Embryonic facial prominence (tissue), 1 donor: Measurements from ENCODE around the gene TIMM22.

ENCODE experiments used
- DNase-seq: peaks from one replicate; pipeline ENCODE4 v3.0.0-alpha.2; 2016; ENCODE audit errors: extremely low spot score

The TIMM22 gene

DNA sequence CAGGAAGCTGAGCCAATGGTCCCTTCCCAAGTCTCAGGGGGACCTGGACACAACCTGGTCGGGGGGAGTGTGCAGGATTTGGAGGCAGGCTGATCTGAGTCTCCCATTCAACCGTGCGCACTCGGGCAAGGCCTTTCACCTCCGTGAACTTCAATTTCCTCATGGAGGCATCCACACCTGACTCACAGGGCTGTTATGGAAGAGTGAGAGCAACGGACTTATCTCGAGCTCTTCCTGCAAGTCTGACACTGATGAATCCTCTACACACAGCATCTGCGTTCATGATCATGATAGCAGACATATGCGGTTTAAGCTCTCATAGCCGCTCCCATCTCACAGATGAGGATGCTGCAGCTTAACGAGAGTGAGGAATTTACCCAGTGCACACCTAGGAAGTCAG lies 21.6 kb downstream of the TIMM22 start:
- DNase-seq = no peak

DNA sequence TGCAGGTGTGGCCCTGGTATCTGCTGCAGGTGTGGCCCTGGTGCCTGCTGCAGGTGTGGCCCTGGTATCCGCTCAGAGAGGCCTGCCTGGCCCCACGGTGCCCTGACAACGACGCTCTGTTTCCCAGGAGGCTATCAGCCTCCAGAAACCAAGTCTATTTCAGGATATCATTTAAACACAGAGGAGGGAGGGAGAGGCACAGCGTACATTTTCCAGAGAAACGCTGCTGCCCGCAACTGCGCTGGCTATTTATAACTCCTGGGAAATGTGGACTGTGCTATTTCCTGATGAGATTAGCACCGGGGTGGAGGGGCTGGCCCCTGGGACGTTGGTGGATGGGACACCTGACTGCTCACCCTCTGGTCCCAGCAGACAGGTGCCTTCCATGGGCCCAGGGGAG lies 22.5 kb downstream of the TIMM22 start:
- no peak for DNase-seq

DNA sequence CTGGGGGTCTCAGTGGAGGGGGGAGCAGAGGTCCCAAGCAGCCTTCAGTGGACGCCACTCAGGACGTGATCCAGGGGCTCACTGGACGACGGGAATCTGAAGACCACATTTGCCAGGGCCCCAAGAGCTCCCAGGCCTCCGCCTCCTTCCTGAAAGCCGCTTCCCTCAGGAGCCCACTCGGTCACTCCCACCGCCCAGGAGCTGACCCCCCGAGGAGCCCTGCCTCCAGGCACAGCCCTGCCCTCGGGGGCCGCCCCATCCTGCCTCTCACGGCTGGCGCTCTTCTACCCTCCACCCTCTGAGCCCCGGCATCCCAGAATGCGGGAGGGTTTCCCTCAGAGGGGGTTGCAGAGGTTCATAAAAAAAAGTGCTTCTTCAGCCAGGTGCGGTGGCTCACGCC lies 24.2 kb downstream of the TIMM22 start:
- DNase-seq = no peak

DNA sequence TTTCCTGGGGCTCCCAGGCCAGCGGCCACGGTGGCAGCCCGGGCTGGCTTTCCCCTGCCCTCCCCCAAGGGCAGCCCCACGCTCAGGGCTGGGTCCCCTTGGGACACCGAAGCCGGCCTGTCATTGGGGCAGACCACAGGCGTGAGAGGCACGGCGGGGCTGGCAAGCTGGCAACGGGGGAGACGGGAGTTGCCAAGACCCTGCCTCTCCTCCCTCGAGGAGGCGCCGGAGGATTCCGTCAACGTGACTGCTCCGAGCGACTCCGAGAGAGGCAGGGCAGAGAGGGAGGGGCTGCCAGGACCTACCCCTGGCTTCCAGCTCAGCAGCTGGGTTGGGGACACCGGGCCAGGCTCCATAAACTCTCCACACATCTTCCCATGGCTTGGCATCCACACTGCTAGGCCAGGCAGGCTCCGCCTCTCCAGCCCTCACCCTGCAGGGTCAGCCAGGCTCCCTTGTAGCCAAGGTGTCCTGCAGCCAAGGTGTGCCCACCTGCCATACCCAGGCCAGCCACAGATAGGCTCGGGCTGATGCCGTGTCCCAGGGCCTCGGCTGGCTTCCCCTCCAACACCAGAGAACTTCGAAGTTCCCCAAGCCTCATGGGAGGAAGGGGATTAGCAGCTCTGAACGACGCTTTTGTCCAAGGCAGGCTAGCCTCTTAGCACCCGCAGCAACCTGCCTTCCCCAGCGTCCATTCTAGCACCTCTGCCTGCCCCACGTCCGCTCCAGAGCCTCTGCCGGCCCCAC lies 25.5 kb downstream of the TIMM22 start:
- DNase-seq = no peak

DNA sequence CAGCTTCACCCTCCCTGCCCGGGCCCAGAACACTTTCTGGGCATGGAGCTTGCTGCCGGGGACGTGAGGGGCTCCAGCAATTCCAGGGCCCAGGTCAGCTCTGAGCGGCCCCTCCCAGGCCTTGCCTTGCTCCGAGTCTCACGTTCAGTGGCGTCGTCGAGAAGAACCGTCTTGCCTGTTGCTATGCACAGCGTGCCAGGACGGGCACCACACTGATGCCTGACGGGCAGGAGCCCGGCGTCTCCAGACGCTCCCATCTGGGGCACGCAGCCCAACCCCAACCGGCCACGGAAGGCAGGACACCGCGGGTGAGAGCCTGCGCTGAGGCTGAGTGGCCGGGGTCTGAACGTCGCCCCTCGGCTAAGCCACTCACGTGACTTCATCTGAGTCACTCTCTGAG lies 27.1 kb downstream of the TIMM22 start:
- DNase-seq = no peak

DNA sequence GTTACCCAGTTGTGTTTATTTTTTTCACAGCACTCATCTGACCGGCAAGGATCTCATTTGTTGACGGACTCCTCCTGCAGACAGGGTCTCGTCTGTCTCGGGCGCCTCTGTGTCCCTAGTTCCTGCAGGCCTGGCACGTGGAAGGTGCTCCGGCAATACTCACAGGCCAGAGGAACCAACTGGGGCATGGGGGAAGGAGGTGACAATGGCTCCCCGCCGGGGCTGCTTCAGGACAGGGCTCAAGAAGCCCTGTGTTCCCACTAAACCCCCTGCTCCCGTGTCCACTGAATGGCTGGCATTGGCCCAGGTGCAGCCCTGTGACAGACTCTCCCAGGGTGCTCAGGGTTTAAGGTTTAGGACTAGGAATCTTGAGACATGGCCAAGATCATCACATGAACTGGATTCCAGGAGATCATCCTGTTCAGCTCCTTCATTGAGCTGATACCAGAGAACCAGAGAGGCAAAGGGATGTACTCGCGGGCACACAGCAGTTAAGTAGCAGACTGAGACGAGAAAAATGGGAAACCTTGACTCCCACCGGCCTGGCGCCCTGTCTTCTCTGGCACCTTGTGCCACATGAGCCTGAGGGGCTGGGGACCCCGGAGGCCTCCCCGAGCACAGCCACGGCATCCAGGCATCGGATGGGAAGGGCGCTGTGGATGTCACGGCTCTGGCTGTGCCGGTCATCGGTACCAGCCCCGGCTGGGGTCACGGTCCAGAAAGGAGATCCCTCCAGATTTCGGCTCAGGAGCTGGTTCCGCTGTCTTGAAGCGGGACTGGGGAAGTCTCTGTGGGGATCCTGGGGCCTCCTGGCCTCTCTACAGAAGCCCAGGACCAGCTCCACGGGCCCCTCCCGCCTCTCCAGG lies 29.0 kb downstream of the TIMM22 start:
- no peak for DNase-seq

DNA sequence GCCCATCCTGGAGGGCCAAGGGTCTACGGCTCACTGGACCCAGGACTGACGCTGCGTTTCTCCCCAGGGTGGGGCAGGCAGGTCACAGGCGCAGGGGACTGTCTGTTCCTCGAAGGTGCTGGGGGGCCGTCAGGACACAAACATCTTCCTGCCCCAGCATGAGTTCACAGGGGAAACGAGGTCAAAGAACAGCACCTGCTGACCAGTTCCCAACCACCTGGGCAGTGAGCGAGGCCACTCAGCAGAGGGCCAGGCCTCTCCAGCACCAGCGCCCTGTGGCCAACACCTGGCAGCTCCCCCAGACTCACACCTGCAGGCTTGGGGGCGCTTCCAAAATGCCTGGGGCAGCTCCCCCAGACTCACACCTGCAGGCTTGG lies 29.7 kb downstream of the TIMM22 start:
- DNase-seq = no peak

DNA sequence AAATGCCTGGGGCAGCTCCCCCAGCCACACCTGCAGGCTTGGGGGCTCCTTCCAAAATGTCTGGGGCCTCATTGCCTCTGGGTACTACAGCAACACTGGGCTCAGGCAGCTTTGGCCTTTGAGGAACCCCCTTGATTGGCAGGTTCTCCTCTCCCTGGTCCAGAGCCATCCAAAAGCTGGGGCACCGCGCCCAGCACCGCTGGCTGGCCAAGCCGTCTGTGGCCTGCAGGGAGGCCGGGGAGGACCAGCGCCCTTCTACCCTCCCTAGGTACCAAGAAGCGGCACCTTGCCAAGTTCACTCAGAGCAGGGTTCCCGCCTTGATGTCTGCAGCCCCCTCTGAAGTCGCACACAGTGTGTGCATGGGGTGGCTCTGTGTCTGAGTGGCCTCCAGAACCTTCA lies 30.1 kb downstream of the TIMM22 start:
- DNase-seq = no peak

DNA sequence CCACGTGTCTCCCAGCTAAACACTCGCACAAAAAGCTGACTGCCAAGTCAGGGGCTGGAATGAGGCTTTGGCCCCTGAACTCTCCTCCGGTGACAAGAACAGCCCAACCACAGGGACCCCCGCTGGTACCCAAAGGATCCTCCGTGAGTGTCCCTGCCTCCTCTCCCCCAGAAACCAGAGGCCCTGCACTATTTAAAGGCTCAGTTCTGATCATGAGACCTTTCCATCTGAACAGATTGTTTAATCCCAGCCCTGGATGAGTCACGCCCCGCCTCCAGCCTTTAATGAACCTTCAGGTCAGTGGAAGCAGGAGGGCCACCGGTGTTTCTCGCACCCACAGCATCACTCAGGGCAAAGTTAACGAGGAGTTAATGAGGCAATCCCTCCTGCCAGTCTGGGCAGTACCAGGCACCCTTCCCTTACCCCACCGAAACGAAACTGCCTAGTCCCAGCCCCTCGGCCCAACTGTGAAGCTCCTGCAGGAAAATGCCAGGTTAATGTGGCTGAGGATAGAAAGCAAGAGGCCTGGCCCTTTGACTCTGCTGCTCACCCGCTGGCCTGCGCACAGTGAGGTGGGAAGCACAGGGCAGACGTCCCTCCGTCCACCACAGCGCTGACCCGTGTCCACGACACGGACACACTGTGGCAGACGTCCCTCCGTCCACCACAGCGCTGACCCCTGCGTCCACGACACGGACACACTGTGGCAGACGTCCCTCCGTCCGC lies 32.4 kb downstream of the TIMM22 start:
- DNase-seq = no peak

DNA sequence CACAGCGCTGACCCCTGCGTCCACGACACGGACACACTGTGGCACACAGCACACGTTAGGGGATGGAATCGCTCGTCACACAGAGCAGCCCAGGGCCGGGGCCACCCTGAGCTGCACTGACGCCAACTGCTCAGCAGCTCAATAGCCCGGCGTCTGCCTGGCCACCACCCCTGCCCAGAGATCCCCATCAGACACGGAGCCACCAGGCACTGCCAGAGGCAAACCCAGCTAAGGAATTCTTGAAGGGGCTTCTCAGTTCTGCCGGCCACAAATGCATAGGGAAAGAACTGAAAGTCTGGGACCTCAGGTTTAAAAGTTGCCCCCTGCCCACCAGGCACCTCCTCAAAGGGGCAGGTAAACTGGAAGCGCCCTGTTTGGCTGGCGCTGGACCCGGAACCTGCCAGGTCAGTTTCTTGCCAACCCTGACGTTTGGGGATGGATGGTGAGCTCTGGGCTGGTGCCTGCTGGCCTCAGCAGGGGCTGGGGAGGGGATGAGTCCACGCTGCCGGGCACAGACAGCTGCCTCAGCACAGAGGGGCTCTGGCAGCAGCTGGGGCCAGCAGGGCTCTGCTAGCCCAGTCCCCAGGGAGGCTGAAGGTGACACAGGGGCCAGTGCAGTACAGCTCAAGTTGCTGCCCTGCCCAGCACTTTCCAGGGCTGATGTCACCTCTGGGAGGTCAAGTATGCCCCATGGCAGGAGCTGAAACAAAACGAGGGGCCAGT lies 33.2 kb downstream of the TIMM22 start:
- DNase-seq = no peak

DNA sequence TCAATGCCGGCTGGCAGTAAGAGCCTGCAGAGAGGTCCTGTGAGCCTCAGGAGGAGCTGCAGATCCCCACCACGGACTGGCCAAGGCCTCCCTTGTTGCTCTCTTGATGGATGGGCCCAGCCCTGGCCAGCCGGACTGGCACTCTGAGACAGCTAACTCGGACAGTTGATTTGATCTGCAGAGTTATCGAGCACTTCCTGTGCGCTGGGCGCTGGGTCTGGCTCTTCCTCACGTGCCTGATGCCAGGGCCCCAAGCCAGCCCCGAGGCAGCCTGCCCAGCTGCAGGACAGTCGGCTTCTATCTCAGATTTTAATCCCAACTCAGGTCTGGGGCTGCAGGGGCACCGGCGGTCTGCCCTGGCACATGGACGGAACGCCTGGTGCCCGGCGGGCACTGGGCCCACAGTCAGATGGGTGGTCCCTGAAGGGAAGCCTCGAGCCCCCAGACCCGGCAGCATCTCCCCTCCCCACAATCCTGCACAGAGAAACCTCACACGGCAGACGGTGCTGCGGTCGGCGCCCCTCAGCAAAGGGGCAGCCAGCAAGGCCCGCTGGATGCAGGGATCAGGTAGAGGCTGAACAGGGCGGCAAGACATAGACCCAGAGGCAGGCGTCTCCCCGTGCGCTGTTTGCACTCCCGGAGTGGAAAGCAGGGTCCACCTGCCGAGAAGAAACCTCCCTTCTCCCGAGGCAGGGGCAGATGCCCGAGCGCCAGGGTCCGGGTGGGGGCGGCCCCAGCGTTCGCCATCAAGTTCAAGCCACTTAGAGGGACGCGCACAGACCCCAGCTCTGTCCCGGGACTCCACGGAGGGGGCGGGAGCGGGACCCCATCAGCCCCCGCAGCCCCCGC lies 34.0 kb downstream of the TIMM22 start:
- no peak for DNase-seq

DNA sequence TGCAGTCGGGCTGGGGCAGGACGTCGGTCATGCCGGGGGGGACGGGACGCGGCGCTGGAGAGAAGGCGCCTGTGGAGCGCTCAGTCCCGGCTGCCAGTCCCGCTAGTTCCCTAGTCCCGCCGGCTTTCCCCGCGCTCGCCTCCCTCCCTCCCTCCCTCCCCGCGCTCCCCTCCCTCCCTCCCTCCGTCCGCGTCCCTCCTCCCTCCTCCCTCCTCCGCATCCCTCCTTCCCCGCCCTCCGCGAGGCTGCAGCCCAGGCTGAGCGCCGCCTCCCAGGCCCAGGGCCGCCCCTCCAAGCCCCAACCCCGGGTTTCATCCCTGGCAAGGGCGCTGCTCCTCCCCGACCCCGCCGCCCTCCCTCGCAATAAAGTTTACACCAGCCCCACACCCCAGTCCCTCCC lies 34.8 kb downstream of the TIMM22 start:
- peak; percentile 58 for DNase-seq

DNA sequence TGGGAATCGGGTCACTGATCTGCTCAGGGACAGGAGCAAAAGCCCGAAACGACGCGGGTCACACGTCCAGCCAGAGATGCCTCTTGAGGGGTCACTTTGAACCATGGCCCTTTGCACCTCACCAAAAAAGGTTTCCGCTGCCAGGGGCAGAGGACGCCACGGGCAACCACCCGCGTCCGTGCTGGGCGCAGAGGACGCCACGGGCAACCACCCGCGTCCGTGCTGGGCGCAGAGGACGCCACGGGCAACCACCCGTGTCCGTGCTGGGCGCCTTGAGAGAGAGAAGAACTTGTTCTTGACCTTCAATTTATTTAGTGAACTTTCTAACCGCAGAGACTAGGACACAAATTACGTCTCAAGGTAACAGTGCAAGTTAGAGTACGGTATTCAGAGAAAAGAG lies 35.5 kb downstream of the TIMM22 start:
- no peak for DNase-seq

DNA sequence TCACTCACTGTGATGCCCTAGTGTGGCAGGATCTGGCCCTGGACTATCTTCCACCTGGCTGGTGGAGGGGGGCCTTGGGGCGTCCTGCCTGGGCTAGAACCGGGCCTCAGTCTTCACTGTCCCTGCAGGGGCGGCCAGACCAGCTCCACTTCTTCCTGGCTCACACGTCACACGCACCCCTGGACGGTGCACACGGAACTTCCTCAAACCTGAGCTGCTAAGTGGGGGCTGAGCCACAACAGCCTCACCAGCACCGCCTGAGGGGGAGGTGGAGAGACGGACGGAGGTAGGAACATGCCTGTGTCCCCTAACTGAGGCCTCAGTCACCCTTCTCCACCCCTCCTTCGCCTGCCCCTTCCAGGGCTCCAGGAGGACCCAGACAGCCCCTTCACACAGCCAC lies 36.6 kb downstream of the TIMM22 start:
- DNase-seq = no peak

DNA sequence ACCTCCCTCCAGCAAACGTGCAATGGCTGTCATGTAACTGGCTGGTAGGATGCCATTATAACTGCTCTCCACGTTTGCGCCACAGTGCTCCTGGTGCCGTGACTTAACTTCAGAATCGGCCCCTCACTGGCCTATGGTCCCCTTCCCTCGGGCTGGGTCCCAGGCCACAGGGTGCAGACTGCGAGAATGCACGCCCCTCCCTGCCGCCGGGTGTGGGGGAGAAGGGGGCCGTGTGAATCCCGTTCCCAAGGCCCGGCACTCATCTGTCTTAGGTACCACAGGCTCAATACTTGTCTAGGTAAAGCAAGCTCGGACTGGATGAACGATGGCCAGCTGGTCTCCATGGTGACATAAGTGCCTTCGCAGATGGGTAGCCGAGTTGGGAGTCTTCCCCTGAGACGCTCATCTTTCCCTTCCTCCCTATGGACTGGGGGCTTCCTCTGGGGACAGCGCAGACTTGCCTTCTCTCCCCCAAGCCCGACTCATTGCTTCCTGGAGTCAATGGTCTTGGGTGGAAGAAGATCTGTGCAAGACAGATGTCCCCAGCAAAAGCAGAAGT lies 37.8 kb downstream of the TIMM22 start:
- no peak for DNase-seq

DNA sequence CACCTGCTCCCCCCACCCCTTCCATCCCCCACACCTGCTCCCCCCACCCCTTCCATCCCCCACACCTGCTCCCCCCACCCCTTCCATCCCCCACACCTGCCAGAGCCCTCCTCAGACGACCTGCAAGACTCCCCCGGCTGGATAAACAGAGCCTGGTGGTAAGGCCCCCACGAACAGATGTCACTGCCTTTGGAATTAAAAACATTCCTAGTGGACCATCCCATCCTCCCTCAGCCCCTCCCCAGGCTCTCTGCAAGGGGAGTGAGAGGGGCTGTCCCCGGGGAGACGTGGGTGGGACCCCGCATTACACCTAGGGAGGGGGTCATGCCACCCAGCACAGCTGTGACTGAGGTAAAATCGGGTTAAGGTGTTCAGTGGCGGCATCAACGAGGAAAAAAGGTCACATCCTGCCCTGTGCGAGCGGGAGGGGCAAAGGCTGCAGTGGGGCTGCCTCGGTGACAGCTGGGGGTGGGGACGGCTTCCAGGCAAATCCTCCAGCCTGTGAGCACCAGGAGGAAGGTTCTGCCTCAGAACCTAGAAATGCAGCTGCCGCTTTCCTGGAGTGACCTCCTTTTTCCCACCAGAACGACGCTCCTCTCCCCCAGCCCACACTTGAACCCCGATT lies 38.7 kb downstream of the TIMM22 start:
- DNase-seq = no peak

DNA sequence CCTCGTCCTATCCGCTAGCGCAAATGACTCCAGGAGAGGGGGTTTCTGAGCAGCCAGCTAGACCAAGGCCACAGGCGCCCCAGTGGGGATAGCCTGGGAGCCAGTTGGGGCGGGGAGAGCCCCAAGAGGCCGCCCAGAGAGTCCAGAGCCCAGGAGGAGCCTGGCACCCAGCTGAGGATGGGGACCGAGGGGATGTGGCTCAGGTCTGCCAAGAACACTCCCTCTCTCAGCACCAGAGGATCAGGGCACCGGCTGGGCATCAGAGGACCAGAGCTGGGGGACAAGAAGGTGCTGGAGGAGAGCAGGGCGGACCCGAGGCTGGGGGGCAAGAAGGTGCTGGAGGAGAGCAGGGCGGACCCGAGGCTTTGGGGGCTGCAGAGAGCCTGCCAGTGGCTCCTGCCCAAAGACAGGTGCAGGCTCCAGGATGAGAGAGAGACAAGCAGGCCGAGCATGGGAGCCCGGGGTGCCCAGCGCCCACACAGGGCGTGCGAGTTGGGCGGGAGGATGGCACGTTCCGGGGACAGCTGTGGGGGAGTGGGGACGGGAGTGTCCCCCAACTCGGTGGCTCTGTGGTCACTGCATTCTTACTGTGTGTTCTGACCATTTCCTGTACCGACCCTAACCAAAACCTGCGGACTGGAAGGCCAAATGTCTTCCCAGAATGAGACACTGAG lies 39.4 kb downstream of the TIMM22 start:
- no peak for DNase-seq

DNA sequence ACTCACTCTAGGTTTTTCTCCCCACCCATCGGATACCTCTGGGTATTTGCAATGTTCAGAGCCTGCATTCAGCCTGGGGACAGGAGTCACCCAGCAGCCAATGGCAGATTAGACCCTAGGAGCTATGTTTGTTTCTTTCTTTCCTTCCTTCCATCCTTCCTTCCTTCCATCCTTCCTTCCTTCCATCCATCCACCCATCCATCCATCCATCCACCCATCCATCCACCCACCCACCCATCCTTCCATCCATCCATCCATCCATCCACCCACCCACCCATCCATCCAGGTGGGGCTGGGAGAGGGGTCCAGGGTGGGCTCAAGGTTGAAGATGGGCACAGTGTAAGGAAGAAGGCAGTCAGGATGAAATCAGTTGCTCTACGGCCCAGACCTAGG lies 39.9 kb downstream of the TIMM22 start:
- no peak for DNase-seq

DNA sequence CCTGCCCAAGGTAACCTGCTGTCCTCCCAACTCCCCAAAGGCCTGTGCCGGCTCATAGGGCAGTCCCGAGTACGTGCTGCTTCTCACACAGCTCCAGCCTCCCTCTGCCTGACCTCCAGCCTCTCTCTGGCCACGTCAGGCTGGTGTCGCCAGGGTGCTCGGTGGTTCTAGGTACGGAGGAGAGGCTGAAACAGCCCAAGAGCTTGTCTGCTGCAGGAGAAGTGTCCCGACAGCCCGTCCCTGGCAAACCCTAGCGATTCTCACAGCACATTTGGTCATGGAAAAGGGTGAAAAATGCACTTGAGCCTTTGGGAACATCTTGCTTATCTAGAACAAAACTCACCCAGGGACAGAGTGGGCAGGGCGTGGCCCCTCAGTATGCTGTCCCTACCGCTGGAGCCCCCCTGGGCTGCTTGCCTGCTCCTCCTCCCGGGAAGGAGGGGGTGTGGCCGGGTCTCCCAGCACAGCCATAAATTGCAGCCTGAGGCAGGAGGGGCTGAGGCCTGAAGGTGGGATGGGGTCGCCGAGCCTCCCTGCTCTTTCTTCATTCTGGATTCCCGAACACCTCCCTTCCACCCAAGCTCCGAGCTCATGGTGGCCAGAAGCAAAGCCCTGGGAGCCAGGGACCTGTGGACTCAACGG lies 40.4 kb downstream of the TIMM22 start:
- no peak for DNase-seq
